Measurements from ENCODE around the gene ATP9B.
A peak's percentile ranks its signal among the peaks of the same experiment; 100 is the strongest.

The ATP9B gene, protein sequence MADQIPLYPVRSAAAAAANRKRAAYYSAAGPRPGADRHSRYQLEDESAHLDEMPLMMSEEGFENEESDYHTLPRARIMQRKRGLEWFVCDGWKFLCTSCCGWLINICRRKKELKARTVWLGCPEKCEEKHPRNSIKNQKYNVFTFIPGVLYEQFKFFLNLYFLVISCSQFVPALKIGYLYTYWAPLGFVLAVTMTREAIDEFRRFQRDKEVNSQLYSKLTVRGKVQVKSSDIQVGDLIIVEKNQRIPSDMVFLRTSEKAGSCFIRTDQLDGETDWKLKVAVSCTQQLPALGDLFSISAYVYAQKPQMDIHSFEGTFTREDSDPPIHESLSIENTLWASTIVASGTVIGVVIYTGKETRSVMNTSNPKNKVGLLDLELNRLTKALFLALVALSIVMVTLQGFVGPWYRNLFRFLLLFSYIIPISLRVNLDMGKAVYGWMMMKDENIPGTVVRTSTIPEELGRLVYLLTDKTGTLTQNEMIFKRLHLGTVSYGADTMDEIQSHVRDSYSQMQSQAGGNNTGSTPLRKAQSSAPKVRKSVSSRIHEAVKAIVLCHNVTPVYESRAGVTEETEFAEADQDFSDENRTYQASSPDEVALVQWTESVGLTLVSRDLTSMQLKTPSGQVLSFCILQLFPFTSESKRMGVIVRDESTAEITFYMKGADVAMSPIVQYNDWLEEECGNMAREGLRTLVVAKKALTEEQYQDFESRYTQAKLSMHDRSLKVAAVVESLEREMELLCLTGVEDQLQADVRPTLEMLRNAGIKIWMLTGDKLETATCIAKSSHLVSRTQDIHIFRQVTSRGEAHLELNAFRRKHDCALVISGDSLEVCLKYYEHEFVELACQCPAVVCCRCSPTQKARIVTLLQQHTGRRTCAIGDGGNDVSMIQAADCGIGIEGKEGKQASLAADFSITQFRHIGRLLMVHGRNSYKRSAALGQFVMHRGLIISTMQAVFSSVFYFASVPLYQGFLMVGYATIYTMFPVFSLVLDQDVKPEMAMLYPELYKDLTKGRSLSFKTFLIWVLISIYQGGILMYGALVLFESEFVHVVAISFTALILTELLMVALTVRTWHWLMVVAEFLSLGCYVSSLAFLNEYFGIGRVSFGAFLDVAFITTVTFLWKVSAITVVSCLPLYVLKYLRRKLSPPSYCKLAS

DNA sequence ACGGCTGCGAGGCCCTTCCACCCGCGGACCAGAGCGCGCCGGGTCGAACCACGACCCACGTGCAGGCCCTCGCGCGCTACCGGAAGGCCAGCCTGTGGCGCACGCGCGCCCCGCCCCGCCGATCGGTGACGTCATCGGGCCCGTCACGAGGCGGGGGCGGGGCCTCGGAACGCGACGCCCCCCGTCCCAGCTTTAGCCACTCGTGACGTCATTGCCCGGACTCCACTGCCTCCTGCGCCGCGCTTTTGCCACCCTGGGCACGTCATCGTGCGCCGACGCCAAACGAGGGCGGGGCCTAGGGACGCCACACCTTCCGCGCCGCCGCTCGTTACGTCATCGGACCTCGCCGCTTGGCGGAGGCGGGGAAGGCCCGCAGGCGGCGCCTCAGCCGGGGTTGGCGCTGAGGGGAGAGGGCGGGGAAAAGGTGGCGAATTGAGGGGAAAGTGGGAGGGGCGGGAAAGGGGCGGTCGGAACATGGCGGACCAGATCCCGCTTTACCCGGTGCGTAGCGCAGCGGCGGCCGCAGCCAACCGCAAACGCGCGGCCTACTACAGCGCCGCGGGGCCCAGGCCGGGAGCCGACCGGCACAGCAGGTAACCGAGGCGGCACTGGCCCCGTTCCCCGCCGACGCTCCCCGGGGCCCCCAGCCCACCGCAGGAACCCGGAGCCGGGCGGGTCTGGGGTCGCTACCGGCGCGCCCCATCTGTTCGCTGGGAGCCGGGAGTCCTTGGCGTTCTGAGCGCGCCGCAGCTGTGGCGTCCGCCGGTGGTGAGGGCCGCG lies at the start of gene ATP9B:
Gene ATP9B, plus strand, starts transcription at position 458 of the 780 bp plus-strand sequence. Its CDS starts 17 bp downstream, at position 475.
- H3K9ac ChIP-seq (ENCODE audit: low read depth in 1 of 2, low read length in 2 of 2): peak within 1 kb of the TSS; percentile 82 to 87
- peaks cover 10 to 12% of the 10 kb centered on the region in 2 donors for H3K4me1 ChIP-seq (ENCODE audit: control insufficient read depth in 1 of 2, insufficient read depth in 2 of 2, low read length in 2 of 2)
- no peaks in the 10 kb centered on the region for H3K27me3 ChIP-seq (ENCODE audit: control insufficient read depth in 1 of 2, insufficient read depth in 2 of 2, low read length in 2 of 2)
- H3K27ac ChIP-seq (ENCODE audit: low read depth, low read length): peak within 1 kb of the TSS; percentile 92
- H3K36me3 ChIP-seq (ENCODE audit: control insufficient read depth in 1 of 2, insufficient read depth in 2 of 2, low read length in 2 of 2): no peaks in the 10 kb centered on the region
- peak within 1 kb of the TSS; percentile 79 to 82 for H3K4me3 ChIP-seq (ENCODE audit: low read depth in 1 of 2, low read length in 2 of 2)
- H3K9me3 ChIP-seq (ENCODE audit: control insufficient read depth in 1 of 2, low read length in 2 of 2): no peaks in the 10 kb centered on the region

GRCh38 chr18:79019881-79020280 lies 49.3 kb upstream of the ATP9B start:
- H3K27ac ChIP-seq (ENCODE audit: low read depth, low read length): no peak overlapping the region
- H3K36me3 ChIP-seq (ENCODE audit: control insufficient read depth in 1 of 2, insufficient read depth in 2 of 2, low read length in 2 of 2): no peaks in the 10 kb centered on the region
- H3K27me3 ChIP-seq (ENCODE audit: control insufficient read depth in 1 of 2, insufficient read depth in 2 of 2, low read length in 2 of 2): no peaks in the 10 kb centered on the region
- H3K4me1 ChIP-seq (ENCODE audit: control insufficient read depth in 1 of 2, insufficient read depth in 2 of 2, low read length in 2 of 2): no peaks in the 10 kb centered on the region
- H3K9ac ChIP-seq (ENCODE audit: low read depth in 1 of 2, low read length in 2 of 2): no peak overlapping the region
- no peaks in the 10 kb centered on the region for H3K9me3 ChIP-seq (ENCODE audit: control insufficient read depth in 1 of 2, low read length in 2 of 2)
- no peak overlapping the region for H3K4me3 ChIP-seq (ENCODE audit: low read depth in 1 of 2, low read length in 2 of 2)

- no peaks in the 10 kb centered on the region for H3K9me3 ChIP-seq (ENCODE audit: control insufficient read depth in 1 of 2, low read length in 2 of 2)
- no peak overlapping the region for H3K27ac ChIP-seq (ENCODE audit: low read depth, low read length)
- no peaks in the 10 kb centered on the region for H3K27me3 ChIP-seq (ENCODE audit: control insufficient read depth in 1 of 2, insufficient read depth in 2 of 2, low read length in 2 of 2)
Measured at GRCh38 chr18:79022603-79023002, 46.6 kb upstream of the ATP9B start.

GRCh38 chr18:79026491-79026890 lies 42.7 kb upstream of the ATP9B start:
- Histone ChIP-seq H3K9me3 (ENCODE audit: control insufficient read depth in 1 of 2, low read length in 2 of 2) (peaks cover 3 to 7% of the 10 kb centered on the region in 2 donors), H3K9ac (ENCODE audit: low read depth in 1 of 2, low read length in 2 of 2) (no peak overlapping the region), H3K27ac (ENCODE audit: low read depth, low read length) (no peak overlapping the region), H3K36me3 (ENCODE audit: control insufficient read depth in 1 of 2, insufficient read depth in 2 of 2, low read length in 2 of 2) (no peaks in the 10 kb centered on the region), H3K27me3 (ENCODE audit: control insufficient read depth in 1 of 2, insufficient read depth in 2 of 2, low read length in 2 of 2) (no peaks in the 10 kb centered on the region), H3K4me1 (ENCODE audit: control insufficient read depth in 1 of 2, insufficient read depth in 2 of 2, low read length in 2 of 2) (no peaks in the 10 kb centered on the region), H3K4me3 (ENCODE audit: low read depth in 1 of 2, low read length in 2 of 2) (no peak overlapping the region)

More at GRCh38 chr18:79022603-79023002, 46.6 kb upstream of the ATP9B start:
- no peaks in the 10 kb centered on the region for H3K4me1 ChIP-seq (ENCODE audit: control insufficient read depth in 1 of 2, insufficient read depth in 2 of 2, low read length in 2 of 2)
- no peak overlapping the region for H3K9ac ChIP-seq (ENCODE audit: low read depth in 1 of 2, low read length in 2 of 2)
- H3K36me3 ChIP-seq (ENCODE audit: control insufficient read depth in 1 of 2, insufficient read depth in 2 of 2, low read length in 2 of 2): no peaks in the 10 kb centered on the region
- H3K4me3 ChIP-seq (ENCODE audit: low read depth in 1 of 2, low read length in 2 of 2): no peak overlapping the region

- no peaks in the 10 kb centered on the region for H3K4me1 ChIP-seq (ENCODE audit: control insufficient read depth in 1 of 2, insufficient read depth in 2 of 2, low read length in 2 of 2)
- no peaks in the 10 kb centered on the region for H3K36me3 ChIP-seq (ENCODE audit: control insufficient read depth in 1 of 2, insufficient read depth in 2 of 2, low read length in 2 of 2)
- no peak overlapping the region for H3K4me3 ChIP-seq (ENCODE audit: low read depth in 1 of 2, low read length in 2 of 2)
- H3K9ac ChIP-seq (ENCODE audit: low read depth in 1 of 2, low read length in 2 of 2): no peak overlapping the region
- H3K27ac ChIP-seq (ENCODE audit: low read depth, low read length): no peak overlapping the region
- H3K9me3 ChIP-seq (ENCODE audit: control insufficient read depth in 1 of 2, low read length in 2 of 2): peaks cover 3 to 7% of the 10 kb centered on the region in 2 donors
- H3K27me3 ChIP-seq (ENCODE audit: control insufficient read depth in 1 of 2, insufficient read depth in 2 of 2, low read length in 2 of 2): no peaks in the 10 kb centered on the region
Measured at GRCh38 chr18:79030680-79031079, 38.5 kb upstream of the ATP9B start.

- Histone ChIP-seq H3K4me3 (ENCODE audit: low read depth in 1 of 2, low read length in 2 of 2) (no peak overlapping the region), H3K27me3 (ENCODE audit: control insufficient read depth in 1 of 2, insufficient read depth in 2 of 2, low read length in 2 of 2) (peaks cover 0 to 4% of the 10 kb centered on the region in 2 donors), H3K9ac (ENCODE audit: low read depth in 1 of 2, low read length in 2 of 2) (no peak overlapping the region), H3K27ac (ENCODE audit: low read depth, low read length) (no peak overlapping the region), H3K9me3 (ENCODE audit: control insufficient read depth in 1 of 2, low read length in 2 of 2) (no peaks in the 10 kb centered on the region), H3K36me3 (ENCODE audit: control insufficient read depth in 1 of 2, insufficient read depth in 2 of 2, low read length in 2 of 2) (no peaks in the 10 kb centered on the region), H3K4me1 (ENCODE audit: control insufficient read depth in 1 of 2, insufficient read depth in 2 of 2, low read length in 2 of 2) (no peaks in the 10 kb centered on the region)
Measured at GRCh38 chr18:79042276-79042675, 26.9 kb upstream of the ATP9B start.

DNA sequence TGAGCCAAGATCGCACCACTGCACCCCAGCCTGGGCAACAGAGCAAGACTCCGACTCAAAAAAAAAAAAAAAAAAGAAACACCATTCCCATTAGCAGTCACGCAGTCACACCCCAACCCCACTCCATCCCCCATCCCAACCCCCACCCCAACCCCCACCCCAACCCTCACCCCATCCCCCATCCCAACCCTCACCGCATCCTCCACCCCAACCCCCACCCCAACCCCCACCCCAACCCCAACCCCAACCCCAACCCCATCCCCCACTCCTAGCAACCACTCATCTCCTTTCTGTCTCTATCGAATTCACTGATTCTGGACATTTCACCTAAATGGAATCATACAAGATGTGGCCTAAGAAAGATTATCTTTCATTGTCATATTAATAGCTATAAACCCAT lies 25.9 kb upstream of the ATP9B start:
- no peaks in the 10 kb centered on the region for H3K9me3 ChIP-seq (ENCODE audit: control insufficient read depth in 1 of 2, low read length in 2 of 2)
- no peak overlapping the region for H3K27ac ChIP-seq (ENCODE audit: low read depth, low read length)

DNA sequence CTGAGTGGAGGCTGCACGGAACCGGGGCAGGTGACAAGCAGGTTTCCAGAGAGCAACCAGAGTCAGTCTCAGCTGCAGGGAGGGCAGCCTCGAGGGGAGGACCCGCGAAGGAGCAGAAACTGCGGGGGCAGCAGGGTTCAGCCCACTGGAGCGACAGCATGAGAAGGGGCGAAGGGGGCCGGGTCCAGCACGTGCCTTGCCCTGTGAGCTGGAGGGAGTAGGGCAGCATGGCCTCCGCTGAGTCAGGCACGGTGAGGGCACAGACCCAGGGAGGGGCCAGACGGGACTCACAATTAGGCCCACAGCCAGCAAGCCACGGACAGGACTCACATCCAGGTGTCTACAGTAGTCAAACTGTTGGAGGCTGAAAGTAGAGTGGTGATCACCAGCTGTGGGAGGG lies 22.7 kb upstream of the ATP9B start:
- no peaks in the 10 kb centered on the region for H3K9me3 ChIP-seq (ENCODE audit: control insufficient read depth in 1 of 2, low read length in 2 of 2)
- H3K4me3 ChIP-seq (ENCODE audit: low read depth in 1 of 2, low read length in 2 of 2): peak overlapping the region; percentile 13 to 35
- no peaks in the 10 kb centered on the region for H3K4me1 ChIP-seq (ENCODE audit: control insufficient read depth in 1 of 2, insufficient read depth in 2 of 2, low read length in 2 of 2)
- H3K9ac ChIP-seq (ENCODE audit: low read depth in 1 of 2, low read length in 2 of 2): peak overlapping the region in 1 of 2 donors; percentile 10
- peaks cover 0 to 4% of the 10 kb centered on the region in 2 donors for H3K27me3 ChIP-seq (ENCODE audit: control insufficient read depth in 1 of 2, insufficient read depth in 2 of 2, low read length in 2 of 2)
- H3K27ac ChIP-seq (ENCODE audit: low read depth, low read length): no peak overlapping the region
- no peaks in the 10 kb centered on the region for H3K36me3 ChIP-seq (ENCODE audit: control insufficient read depth in 1 of 2, insufficient read depth in 2 of 2, low read length in 2 of 2)

More for the DNA sequence above, 25.9 kb upstream of the ATP9B start:
- Histone ChIP-seq H3K4me1 (ENCODE audit: control insufficient read depth in 1 of 2, insufficient read depth in 2 of 2, low read length in 2 of 2) (no peaks in the 10 kb centered on the region), H3K4me3 (ENCODE audit: low read depth in 1 of 2, low read length in 2 of 2) (no peak overlapping the region), H3K27me3 (ENCODE audit: control insufficient read depth in 1 of 2, insufficient read depth in 2 of 2, low read length in 2 of 2) (peaks cover 0 to 4% of the 10 kb centered on the region in 2 donors), H3K9ac (ENCODE audit: low read depth in 1 of 2, low read length in 2 of 2) (no peak overlapping the region), H3K36me3 (ENCODE audit: control insufficient read depth in 1 of 2, insufficient read depth in 2 of 2, low read length in 2 of 2) (no peaks in the 10 kb centered on the region)

- no peak overlapping the region for H3K9ac ChIP-seq (ENCODE audit: low read depth in 1 of 2, low read length in 2 of 2)
- no peak overlapping the region for H3K4me3 ChIP-seq (ENCODE audit: low read depth in 1 of 2, low read length in 2 of 2)
- H3K9me3 ChIP-seq (ENCODE audit: control insufficient read depth in 1 of 2, low read length in 2 of 2): no peaks in the 10 kb centered on the region
- no peak overlapping the region for H3K27ac ChIP-seq (ENCODE audit: low read depth, low read length)
- H3K27me3 ChIP-seq (ENCODE audit: control insufficient read depth in 1 of 2, insufficient read depth in 2 of 2, low read length in 2 of 2): peaks cover 0 to 4% of the 10 kb centered on the region in 2 donors
- H3K4me1 ChIP-seq (ENCODE audit: control insufficient read depth in 1 of 2, insufficient read depth in 2 of 2, low read length in 2 of 2): no peaks in the 10 kb centered on the region
- H3K36me3 ChIP-seq (ENCODE audit: control insufficient read depth in 1 of 2, insufficient read depth in 2 of 2, low read length in 2 of 2): no peaks in the 10 kb centered on the region
Measured at GRCh38 chr18:79047556-79048244, 21.5 kb upstream of the ATP9B start.
